NCI-H2081 treated with DMSO at 0.1 percent for 48 hours (cell line): ENCODE results near the gene NEIL3.

Source experiments
- DNase-seq: peaks from one replicate; lab custom pipeline; 2025; lab: John Stamatoyannopoulos, UW

Gene NEIL3

DNA sequence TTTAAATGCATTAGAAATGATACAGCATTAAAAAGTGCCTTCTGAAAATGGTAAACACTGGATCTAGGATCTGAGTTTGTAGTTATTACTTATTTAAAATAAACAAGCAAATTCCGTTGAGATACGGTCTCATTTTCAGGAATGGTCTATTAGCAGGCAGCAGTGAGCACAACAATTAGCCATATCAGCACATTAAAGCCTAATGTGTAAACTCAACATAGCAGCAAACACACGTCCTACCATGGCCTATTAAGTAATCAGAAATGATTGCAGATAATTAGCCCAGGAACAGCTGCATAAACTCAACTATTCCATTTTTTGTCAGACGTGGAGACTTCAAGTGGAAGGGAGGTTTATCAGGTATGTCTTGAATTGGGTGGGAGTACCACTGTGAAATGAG lies 61.8 kb downstream of the NEIL3 start:
- no peak for DNase-seq

- DNase-seq, result no peak
These were observed 65.3 kb downstream of the NEIL3 start for GRCh38 chr4:177374966-177375365.

- DNase-seq, result no peak
These were observed 65.7 kb downstream of the NEIL3 start for GRCh38 chr4:177375372-177375771.

DNA sequence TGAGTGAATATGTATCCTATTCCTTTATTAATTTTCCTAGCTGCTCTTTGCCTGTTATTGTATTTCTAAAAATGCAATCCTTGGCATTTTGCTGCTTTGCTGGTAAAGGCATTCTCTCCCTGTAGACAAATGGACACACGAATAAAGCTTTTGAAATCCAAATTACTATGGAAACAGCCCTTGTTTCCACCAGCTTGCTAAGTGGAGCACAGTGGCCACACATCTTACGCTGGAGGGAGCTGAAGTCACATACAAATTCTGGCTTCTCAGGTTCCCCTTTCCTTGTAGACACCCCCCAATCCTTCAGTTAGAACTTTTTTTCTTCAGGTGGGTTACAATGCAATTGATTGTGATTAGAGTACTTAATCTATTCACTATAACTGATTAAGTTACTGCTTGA lies 66.3 kb downstream of the NEIL3 start:
- no peak for DNase-seq

DNA sequence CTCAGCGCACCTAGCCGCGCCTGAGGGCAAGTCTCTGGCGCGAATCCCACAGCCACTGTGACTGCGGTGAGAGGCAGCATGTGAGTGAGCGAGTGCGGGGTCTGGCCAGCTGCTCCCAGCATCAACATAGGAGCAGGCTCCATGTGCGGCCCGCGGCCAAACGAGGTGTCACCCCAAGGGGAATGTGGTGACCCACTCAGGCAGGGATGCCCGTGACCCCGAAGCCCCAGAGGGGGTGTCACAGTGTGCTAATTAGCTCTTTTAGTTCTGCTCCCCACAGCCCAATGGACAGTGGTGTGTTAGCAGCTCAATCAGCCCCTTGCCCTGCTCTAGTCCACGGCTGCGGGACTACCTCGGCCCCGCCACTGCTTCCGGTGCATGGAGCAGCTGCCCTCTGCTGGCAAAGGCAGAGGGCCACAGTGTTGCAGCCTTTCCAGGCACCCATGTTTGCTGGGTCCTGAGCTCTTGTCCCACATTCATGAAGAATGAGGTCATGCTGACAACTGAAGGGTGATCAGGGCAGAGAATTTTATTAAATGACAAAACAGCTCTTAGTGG lies 71.1 kb downstream of the NEIL3 start:
- DNase-seq, result no peak

- DNase-seq, result no peak
These were observed 72.2 kb downstream of the NEIL3 start for GRCh38 chr4:177381762-177382310.

GRCh38 chr4:177384856-177385397 lies 75.3 kb downstream of the NEIL3 start:
- DNase-seq, result no peak

DNA sequence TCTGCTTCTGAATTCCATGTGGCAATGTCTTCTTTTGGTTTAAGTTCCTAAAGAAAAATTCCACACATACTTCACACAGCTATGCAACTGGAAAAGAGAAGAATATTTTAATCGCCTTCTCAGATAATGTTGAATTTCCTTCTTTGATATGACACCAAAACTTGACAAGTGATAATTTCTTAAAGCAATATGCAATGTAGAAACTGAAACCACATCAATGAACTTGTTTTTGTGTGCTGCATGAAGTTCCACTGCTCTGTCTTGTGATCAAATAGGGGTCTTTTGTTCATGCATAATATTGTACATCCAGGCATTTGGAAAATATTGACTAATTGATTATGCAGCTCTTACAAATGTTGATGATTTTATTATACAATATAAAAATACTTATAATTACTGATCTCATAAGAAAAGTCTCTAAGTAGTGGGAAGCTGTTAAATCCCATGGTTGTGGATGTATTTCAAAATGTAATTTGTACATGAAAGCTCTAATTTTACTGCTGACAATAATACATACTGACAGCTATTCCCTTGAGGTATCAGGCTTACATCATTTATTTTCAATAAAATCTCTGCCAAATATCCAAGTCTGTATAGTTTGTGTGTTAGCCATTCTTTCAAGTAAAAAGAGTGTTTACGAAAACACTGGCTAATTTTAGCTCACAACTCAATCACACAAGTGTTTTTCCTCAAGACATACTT lies 76.1 kb downstream of the NEIL3 start:
- DNase-seq, result no peak

- no peak for DNase-seq
These were observed 76.7 kb downstream of the NEIL3 start for GRCh38 chr4:177386278-177386815.

DNA sequence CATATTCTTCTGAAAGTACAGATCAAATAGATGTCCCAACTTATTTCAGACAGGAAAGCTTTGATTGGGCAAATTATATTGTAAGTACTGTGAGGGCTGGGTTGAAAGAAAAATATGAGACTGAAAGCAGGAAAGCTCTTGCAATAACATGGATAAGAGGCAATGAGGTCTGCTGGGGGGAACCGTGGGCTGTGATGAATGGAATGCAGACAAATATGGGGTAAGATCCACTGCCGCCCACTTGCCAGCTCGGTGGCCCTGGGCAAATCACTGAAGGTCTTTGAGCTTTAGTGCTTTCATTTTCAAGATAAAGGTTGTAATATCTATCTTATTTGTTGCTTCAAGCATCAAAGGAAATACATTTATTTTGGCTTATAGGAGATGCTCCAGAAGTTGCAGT lies 81.6 kb downstream of the NEIL3 start:
- no peak for DNase-seq

DNA sequence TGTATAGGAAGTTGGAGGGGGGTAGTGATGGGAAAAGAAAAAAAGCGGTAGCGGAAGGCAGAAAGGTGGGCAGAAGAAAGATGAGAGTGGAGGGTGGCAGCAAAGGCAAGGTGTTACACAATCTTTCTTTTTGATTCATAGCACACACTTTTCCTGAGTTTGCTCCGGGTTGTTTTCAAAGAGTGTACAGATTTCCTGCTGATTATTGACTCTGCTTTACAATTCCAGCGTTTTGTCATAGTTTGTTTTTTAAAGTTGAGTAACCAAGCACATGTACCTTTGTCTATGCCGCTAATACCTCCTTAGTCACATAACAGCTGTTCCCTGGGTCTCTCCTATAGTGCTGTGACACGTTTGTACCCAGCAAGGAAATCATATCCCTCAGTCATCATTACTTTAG lies 82.3 kb downstream of the NEIL3 start:
- DNase-seq, result no peak

DNA sequence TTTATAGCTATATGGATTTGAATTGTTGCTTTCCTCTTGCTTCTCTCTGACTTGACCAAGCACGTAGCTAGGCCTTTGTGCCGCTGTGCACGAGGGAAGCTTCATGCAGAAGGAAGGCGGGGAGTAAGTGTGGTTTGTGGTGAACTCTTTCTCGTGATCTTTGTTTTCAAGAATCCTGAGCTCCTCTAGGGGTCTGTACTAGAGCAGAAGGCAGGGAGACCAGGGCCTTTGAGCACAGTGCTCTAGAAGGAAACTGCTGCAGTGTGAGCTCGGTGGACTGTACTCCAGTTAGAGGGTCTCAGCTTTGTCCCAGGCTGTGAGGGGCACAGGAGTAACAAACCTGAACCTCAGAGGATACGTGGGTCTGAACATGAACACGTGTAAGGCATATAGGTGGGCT lies 83.6 kb downstream of the NEIL3 start:
- DNase-seq, result no peak

DNA sequence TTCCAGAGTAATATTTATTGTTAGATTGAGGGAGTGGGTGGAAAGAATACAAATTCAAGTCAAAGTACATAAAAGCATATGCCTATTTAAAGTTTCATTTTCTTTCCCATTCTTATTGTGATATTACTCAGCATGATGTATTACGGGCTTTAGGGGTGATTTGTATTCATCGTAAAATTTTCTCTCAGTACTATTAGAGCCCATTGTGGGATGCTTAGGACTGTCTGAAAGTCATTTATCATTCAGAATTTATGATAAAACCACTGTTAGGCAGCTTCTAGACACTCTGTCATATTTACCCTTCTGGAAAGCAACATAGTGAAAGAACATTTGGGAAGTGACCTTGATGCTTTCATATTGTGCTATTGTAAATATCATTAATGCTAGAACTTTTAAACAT lies 86.7 kb downstream of the NEIL3 start:
- no peak for DNase-seq

- DNase-seq, result no peak
These were observed 90.4 kb downstream of the NEIL3 start for GRCh38 chr4:177400030-177400429.

DNA sequence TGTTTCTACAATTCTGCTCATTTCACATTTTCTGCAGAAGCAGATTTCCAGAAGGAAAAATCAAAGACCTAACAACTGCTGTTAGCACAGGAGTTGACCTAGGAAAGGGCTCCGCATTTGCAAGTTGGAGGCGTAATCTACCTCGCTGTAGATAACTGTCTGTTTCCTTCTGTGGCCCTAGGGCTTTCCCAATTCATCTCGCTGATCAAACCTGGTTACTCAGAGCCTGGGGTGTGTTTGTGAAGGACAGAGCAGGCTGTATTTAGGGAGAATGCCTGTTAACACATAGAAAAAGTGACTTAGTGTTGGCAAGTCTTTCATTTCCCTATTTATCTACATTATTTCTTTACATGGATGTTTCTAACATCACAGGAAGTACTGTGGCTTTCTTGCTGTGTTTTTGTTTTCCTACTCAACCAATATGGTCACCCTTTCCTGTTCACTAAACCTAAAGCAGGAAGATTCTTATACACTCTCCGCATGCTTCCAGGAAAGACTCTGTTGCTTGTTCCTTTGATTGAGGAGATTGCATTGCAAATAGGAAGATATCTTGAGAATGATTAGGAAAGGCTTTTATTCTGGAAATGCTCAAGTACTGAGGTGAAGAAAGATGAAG lies 92.1 kb downstream of the NEIL3 start:
- DNase-seq, result no peak

- DNase-seq, result no peak
These were observed 94.1 kb downstream of the NEIL3 start for GRCh38 chr4:177403746-177404145.

GRCh38 chr4:177404342-177404741 lies 94.7 kb downstream of the NEIL3 start:
- DNase-seq, result no peak

DNA sequence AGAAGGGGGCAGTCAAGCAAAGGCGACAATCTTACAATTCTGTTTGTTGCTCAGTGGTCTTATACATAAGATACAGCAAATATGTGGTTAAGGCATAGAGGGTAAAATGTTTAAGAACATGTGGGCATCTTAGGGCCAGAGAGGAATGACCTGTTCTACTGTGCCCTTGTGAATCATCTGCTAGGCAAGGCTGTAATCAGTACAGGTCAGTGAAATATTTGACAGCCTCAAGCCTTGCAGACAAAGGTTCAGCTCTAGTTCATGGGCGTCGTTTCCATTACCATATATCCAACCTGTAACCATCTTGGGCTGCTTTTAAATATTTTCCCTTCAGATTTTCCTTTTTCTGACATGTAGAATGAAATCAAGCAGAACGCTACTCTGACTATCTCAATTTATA lies 95.3 kb downstream of the NEIL3 start:
- DNase-seq, result no peak

DNA sequence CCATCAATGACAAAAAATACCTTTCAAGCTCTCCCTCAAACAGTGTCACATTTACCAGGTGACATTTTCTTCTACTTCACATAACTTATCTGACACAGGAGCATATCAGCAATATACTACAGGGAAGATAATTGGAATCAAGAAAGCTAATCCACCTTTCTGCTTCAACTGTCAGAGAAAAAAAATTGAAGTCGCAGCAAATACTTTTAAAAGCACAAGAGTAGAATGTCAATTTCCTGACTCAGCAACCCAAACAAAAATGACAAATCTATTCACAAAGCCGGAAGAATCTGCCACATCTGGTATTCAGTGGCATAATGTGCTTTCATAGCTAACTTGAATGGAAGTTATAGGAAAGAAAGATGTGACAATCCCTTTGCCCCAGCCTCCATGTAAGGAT lies 95.8 kb downstream of the NEIL3 start:
- no peak for DNase-seq

GRCh38 chr4:177408023-177408422 lies 98.3 kb downstream of the NEIL3 start:
- no peak for DNase-seq

- no peak for DNase-seq
These were observed 100.9 kb downstream of the NEIL3 start for GRCh38 chr4:177410566-177410965.

DNA sequence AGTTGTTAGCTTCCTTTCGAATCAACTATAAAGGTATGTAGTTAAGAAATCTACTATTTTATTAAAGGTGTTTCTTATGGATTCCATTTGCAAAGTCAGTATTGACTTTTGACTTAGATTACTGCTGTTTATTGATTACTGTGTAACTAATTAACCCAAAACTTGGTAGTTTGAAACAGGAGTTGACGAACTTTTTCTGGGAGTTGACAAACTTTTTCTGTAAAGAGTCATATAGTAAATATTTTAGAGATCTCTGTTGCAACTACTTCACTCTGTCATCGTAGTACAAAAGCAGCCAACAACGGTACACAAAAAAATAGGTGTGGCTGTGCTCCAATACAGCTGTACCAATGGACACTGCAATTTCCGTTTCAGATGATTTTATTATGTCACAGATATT lies 102.3 kb downstream of the NEIL3 start:
- no peak for DNase-seq
